CD14-positive monocyte (primary cell): ENCODE results near the gene SCEL. TPM values are rescaled to one million over a fixed set of nuclear protein-coding genes. Genes with fewer than 3 reads are reported as not detected.

Source experiments
- DNase-seq, 3 donors: peaks; one replicate each; pipeline ENCODE4 v3.0.0-alpha.2; 2011 to 2022
- H2AFZ ChIP-seq: 2 replicates; pipeline ENCODE4 v1.6.0; 2012; ENCODE audit warnings: mild to moderate bottlenecking, low read depth, low read length, inconsistent platforms; ENCODE audit not compliant: insufficient read depth, poor library complexity, severe bottlenecking
- H3K27ac ChIP-seq, 2 donors: 1 replicate in 1 of 2; 2 replicates in 1 of 2; pipeline ENCODE4 v1.5.1; 2012 to 2013; ENCODE audit warnings: low read length in 2 of 2, control low read depth in 1 of 2, inconsistent platforms in 1 of 2, low read depth in 1 of 2, mild to moderate bottlenecking in 1 of 2
- H3K27me3 ChIP-seq, 2 donors: one replicate each; pipeline versions ENCODE4 v1.6.0 to v1.6.1; 2011 to 2013; ENCODE audit warnings: low read length in 2 of 2; ENCODE audit not compliant: control insufficient read depth in 2 of 2, insufficient read depth in 2 of 2
- H3K36me3 ChIP-seq, 2 donors: replicated peaks in 1 of 2; 1 replicate in 1 of 2; 2 replicates in 1 of 2; pipeline versions ENCODE4 v1.5.1 to v1.6.1; 2012 to 2013; ENCODE audit warnings: low read length in 2 of 2, control low read depth in 1 of 2, inconsistent platforms in 1 of 2, mild to moderate bottlenecking in 1 of 2; ENCODE audit not compliant: insufficient read depth in 2 of 2, control insufficient read depth in 1 of 2
- H3K4me1 ChIP-seq, 2 donors: 1 replicate in 1 of 2; 2 replicates in 1 of 2; pipeline versions ENCODE4 v1.5.1 to v1.6.1; 2012 to 2013; ENCODE audit warnings: low read length in 2 of 2, control low read depth in 1 of 2, inconsistent platforms in 1 of 2, mild to moderate bottlenecking in 1 of 2, moderate library complexity in 1 of 2; ENCODE audit not compliant: insufficient read depth in 2 of 2, control insufficient read depth in 1 of 2
- H3K4me2 ChIP-seq: replicated peaks from 2 replicates; pipeline ENCODE3; 2012; ENCODE audit warnings: low read length, moderate library complexity, mild to moderate bottlenecking; ENCODE audit not compliant: poor library complexity, severe bottlenecking; ENCODE audit errors: extremely low read depth
- H3K4me3 ChIP-seq, 3 experiments: fragments of 200-600 bp in 1 of 3; sonication (generic) in 1 of 3; replicated peaks in 1 of 3; 1 replicate in 2 of 3; 2 replicates in 1 of 3; pipeline ENCODE4 v1.5.1; 2011 to 2013; ENCODE audit warnings: low read length in 3 of 3, mild to moderate bottlenecking in 3 of 3, control low read depth in 2 of 3, low read depth in 2 of 3, inconsistent platforms in 1 of 3, moderate library complexity in 1 of 3
- H3K79me2 ChIP-seq: 2 replicates; pipeline ENCODE4 v1.6.0; 2012; ENCODE audit warnings: mild to moderate bottlenecking, control low read depth, inconsistent platforms, low read length, moderate library complexity; ENCODE audit not compliant: insufficient read depth
- H3K9ac ChIP-seq: 2 replicates; pipeline ENCODE4 v1.6.0; 2017; ENCODE audit warnings: low read length, mild to moderate bottlenecking; ENCODE audit not compliant: insufficient read depth, poor library complexity, severe bottlenecking
- H3K9me3 ChIP-seq, 2 donors: replicated peaks in 1 of 2; 1 replicate in 1 of 2; 2 replicates in 1 of 2; pipeline versions ENCODE4 v1.5.1 to v1.6.1; 2012 to 2013; ENCODE audit warnings: low read length in 2 of 2, control low read depth in 1 of 2; ENCODE audit not compliant: control insufficient read depth in 1 of 2, insufficient read depth in 1 of 2
- H4K20me1 ChIP-seq: 2 replicates; pipeline ENCODE4 v1.6.0; 2012; ENCODE audit warnings: mild to moderate bottlenecking, low read length, control low read depth, moderate library complexity; ENCODE audit not compliant: insufficient read depth
- H3K27ac Mint-ChIP-seq, 7 donors: one replicate each; pipeline ENCODE4 v1.8.0; 2020; ENCODE audit warnings: mild to moderate bottlenecking in 7 of 7, mixed read lengths in 7 of 7, moderate library complexity in 6 of 7, inconsistent platforms in 2 of 7
- H3K27me3 Mint-ChIP-seq, 3 donors: one replicate each; pipeline ENCODE4 v1.8.0; 2021 to 2022; ENCODE audit warnings: low read depth in 3 of 3, mild to moderate bottlenecking in 3 of 3, mixed read lengths in 3 of 3, moderate library complexity in 3 of 3, inconsistent platforms in 1 of 3
- H3K36me3 Mint-ChIP-seq, 2 donors: one replicate each; pipeline ENCODE4 v1.8.0; 2020; ENCODE audit warnings: mixed read lengths in 2 of 2, inconsistent platforms in 1 of 2, mild to moderate bottlenecking in 1 of 2
- H3K4me1 Mint-ChIP-seq: one replicate; pipeline ENCODE4 v1.8.0; 2020; ENCODE audit warnings: mild to moderate bottlenecking, mixed read lengths
- H3K4me3 Mint-ChIP-seq, 2 donors: one replicate each; pipeline ENCODE4 v1.8.0; 2020; ENCODE audit warnings: mild to moderate bottlenecking in 2 of 2, mixed read lengths in 2 of 2, moderate library complexity in 1 of 2
- H3K9me3 Mint-ChIP-seq, 7 donors: one replicate each; pipeline ENCODE4 v1.8.0; 2020 to 2022; ENCODE audit warnings: mixed read lengths in 7 of 7, mild to moderate bottlenecking in 6 of 7, moderate library complexity in 6 of 7, inconsistent platforms in 2 of 7
- WGBS: methylation state at CpG from one replicate; pipeline ENCODE4 v1.1.5; 2013; ENCODE audit warnings: missing lambda C conversion rate; ENCODE audit not compliant: insufficient coverage; 5-methylcytosine and 5-hydroxymethylcytosine counted together
- intact Hi-C, 2 donors: fragments of 100-400 bp; cut with micrococcal nuclease; formaldehyde crosslinking; loops; one replicate each; pipeline versions ENCODE4 v1.15.0 to v1.15.1; 2023
- polyA plus RNA-seq, 3 donors: library from polyadenylated mRNA; depleted of rRNA in 1 of 3; unstranded in 2 of 3; stranded (reverse) in 1 of 3; fragments of 300-500 nt in 2 of 3; fragments of >200 nt in 1 of 3; fragmentation: Illumina TruSeq in 2 of 3; gene quantifications; 1 replicate in 2 of 3; 2 replicates in 1 of 3; pipeline ENCODE4 v1.2.3, GENCODE V29; 2012 to 2021
- TF ChIP-seq, protein P1 (sequence below): fragments of 200-600 bp; IDR thresholded peaks from one replicate; pipeline ENCODE4 v1.8.0; 2022; ENCODE audit warnings: antibody characterized with exemption, mild to moderate bottlenecking

SCEL gene
- polyA plus RNA-seq, 3 donors, result not detected

DNA sequence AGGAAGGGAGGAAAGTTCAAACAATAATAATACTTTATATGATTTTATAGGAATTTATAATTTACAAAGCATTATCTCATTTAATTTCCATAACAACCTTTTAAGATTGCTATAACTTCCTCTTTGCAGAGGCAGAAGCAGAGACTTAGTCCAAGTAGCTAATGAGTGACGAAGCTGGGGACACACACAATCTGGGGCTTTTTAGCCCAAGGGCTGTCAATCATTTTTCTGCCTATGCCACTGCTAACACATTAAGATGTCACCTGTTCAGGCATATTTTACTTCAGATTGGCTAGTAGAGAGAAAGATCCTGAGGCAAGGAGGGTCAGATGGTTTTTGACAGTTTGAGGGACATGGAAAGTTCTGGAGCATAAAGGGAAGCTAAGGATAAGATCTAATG lies 12.6 kb downstream of the SCEL start:
- Mint-ChIP-seq H3K27me3 (peaks cover 0 to 2% (median 0%) of the 10 kb centered on the region in 3 donors), H3K4me1 (peaks cover 38% of the 10 kb centered on the region), H3K36me3 (no peaks in the 10 kb centered on the region), H3K9me3 (no peaks in the 10 kb centered on the region), H3K4me3 (no peak overlapping the region), H3K27ac (no peak overlapping the region)
- H3K9me3 ChIP-seq, result no peaks in the 10 kb centered on the region
- H3K9ac ChIP-seq, result no peak overlapping the region
- H3K79me2 ChIP-seq, result no peaks in the 10 kb centered on the region
- no peak overlapping the region for H3K4me3 ChIP-seq
- H4K20me1 ChIP-seq, result no peaks in the 10 kb centered on the region
- TF ChIP-seq, protein P1, sequence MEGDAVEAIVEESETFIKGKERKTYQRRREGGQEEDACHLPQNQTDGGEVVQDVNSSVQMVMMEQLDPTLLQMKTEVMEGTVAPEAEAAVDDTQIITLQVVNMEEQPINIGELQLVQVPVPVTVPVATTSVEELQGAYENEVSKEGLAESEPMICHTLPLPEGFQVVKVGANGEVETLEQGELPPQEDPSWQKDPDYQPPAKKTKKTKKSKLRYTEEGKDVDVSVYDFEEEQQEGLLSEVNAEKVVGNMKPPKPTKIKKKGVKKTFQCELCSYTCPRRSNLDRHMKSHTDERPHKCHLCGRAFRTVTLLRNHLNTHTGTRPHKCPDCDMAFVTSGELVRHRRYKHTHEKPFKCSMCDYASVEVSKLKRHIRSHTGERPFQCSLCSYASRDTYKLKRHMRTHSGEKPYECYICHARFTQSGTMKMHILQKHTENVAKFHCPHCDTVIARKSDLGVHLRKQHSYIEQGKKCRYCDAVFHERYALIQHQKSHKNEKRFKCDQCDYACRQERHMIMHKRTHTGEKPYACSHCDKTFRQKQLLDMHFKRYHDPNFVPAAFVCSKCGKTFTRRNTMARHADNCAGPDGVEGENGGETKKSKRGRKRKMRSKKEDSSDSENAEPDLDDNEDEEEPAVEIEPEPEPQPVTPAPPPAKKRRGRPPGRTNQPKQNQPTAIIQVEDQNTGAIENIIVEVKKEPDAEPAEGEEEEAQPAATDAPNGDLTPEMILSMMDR, result no peak
- no peak overlapping the region for H2AFZ ChIP-seq
- WGBS, result 80% methylated on average over 1 of the region's 1 CpG
- no peak overlapping the region for H3K4me2 ChIP-seq
- no peaks in the 10 kb centered on the region for H3K27me3 ChIP-seq
- peaks cover 24 to 25% of the 10 kb centered on the region in 2 donors for H3K4me1 ChIP-seq
- intact Hi-C loops, result no loop called here
- no peaks in the 10 kb centered on the region for H3K36me3 ChIP-seq
- H3K27ac ChIP-seq, result no peak overlapping the region
- DNase-seq, result no peak

DNA sequence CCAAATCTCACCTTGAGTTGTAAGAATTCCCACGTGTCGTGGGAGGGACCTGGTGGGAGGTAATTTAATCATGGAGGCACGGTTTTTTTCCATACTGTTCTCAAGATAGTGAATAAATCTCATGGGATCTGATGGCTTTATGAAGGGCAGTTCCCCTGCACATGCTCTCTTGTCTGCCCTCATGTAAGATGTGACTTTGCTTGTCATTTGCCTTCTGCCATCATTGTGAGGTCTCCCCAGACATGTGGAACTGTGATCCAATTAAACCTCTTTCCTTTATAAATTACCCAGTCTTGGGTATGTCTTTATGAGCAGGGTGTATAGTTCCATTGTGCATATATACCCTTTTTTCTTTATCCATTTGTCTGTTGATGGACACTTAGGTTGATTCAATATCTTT lies 13.1 kb downstream of the SCEL start:
- TF ChIP-seq, protein P1, result no peak
- Histone ChIP-seq H3K9me3 (no peaks in the 10 kb centered on the region), H3K4me1 (peaks cover 24 to 25% of the 10 kb centered on the region in 2 donors), H2AFZ (no peak overlapping the region), H3K4me2 (no peak overlapping the region), H3K79me2 (no peaks in the 10 kb centered on the region), H3K4me3 (no peak overlapping the region), H3K27me3 (no peaks in the 10 kb centered on the region), H3K36me3 (no peaks in the 10 kb centered on the region), H3K27ac (no peak overlapping the region), H4K20me1 (no peaks in the 10 kb centered on the region), H3K9ac (no peak overlapping the region)
- H3K9me3 Mint-ChIP-seq, result no peaks in the 10 kb centered on the region
- no peaks in the 10 kb centered on the region for H3K36me3 Mint-ChIP-seq
- no CpG with 5 or more reads among the region's 3 CpGs for WGBS
- peaks cover 37% of the 10 kb centered on the region for H3K4me1 Mint-ChIP-seq
- H3K27me3 Mint-ChIP-seq, result peaks cover 0 to 2% (median 0%) of the 10 kb centered on the region in 3 donors
- intact Hi-C loops, result no loop called here
- no peak for DNase-seq
- H3K4me3 Mint-ChIP-seq, result no peak overlapping the region
- H3K27ac Mint-ChIP-seq, result peak overlapping the region in 1 of 7 donors; percentile 19
